Posterior cingulate gyrus (tissue), 11 donors: ENCODE data around the gene EXD3.

Experiments used
- DNase-seq, 10 donors: peaks; one replicate each; pipeline versions ENCODE4 v3.0.0 to v3.0.0-alpha.2; 2020 to 2021; ENCODE audit warnings: mixed read lengths in 3 of 10
- intact Hi-C: fragments of 100-400 bp; cut with DNase I; formaldehyde crosslinking; loops from one replicate; pipeline ENCODE4 v1.15.1; 2023

The EXD3 gene

DNA sequence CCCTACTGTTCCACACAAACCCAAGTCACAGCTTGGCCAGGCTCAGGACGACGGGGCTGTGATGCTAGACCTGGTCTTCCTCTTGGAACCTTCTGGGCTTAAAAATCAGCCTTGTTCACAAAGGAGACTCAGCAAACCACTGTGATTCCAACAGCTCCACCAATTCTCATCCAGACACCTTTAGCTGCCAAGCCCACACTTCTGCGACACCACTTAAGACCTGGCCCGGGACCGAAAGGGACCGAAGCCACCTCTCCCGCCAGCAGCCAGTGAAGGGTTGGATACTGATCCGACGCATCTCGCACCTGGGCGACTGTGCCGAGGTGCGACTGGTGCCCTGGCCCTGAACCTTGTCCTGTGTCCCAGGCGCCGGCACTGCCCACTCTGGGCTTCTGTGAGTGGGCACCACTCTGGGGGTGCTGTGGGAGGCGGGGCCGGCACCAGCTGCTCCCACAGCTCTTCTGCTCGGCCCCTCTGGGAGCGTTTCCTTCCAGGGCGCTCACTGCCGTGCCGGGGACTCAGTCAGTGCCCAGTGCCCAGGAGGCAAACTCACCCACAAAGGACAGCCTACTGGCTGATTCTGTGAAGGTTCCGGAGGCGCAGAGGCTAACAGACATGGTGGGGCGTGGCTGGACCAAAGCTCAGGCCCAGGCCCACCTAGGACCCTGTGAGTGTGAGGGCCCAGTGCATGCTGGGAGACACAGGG is 50.9 kb downstream of the EXD3 start:
- intact Hi-C loops = no loop called here
- peak in 4 of 10 donors; percentile 6 to 77 (median 62) for DNase-seq

DNA sequence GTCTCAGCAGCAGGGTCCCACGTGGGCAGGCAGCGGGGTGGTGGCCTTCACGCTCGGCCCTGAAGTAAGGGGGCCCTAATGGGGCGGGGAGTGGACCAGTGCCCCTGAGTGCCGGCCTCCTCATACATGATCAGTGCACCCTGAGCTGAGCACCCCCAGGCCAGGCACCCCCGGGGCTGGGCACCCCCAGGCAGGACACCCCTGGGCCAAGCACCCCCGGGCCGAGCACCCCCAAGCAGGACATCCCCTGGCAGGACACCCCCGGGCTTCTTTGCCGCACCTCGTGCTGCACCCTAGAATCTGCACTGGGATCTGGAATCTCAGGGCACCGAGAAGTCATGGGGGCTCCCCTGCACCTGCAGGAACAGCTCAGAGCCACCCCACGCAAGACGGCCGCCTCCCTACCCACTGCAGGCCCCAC is 51.4 kb downstream of the EXD3 start:
- intact Hi-C loops = no loop called here
- peak in 5 of 10 donors; percentile 5 to 84 (median 59) for DNase-seq

DNA sequence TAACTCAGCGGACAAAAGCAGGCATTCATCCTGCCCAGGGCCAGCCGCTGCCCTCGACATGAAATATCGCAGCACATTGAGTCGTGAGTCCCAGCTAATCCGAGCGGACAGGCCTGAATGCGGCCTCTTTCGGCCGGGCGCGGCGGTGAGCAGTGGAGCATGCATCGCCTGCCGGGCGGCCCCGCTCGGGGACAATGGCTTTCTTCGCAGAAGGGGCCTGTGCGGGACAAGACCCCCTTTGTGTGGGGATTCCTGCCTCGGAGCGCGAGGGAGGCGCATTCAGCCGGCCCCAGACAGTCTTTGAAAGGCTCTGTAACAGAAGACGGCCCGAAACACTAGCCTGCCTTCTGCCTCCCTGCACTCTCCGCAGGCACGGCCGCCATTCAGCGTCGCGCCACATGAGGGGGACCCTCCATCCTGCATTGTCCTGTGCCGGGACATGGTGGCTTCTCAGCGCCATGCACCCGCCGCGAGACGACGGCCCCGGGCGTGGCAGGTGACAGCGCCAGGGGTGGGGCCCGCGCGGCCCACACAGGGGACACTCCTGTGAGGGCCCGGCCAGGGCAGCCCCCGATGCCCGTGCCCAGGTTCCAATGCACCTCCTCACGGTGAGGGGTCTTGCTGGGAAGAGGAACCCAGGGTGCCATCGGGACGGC is 52.0 kb downstream of the EXD3 start:
- DNase-seq = peak in 9 of 10 donors; percentile 30 to 93 (median 52)

DNA sequence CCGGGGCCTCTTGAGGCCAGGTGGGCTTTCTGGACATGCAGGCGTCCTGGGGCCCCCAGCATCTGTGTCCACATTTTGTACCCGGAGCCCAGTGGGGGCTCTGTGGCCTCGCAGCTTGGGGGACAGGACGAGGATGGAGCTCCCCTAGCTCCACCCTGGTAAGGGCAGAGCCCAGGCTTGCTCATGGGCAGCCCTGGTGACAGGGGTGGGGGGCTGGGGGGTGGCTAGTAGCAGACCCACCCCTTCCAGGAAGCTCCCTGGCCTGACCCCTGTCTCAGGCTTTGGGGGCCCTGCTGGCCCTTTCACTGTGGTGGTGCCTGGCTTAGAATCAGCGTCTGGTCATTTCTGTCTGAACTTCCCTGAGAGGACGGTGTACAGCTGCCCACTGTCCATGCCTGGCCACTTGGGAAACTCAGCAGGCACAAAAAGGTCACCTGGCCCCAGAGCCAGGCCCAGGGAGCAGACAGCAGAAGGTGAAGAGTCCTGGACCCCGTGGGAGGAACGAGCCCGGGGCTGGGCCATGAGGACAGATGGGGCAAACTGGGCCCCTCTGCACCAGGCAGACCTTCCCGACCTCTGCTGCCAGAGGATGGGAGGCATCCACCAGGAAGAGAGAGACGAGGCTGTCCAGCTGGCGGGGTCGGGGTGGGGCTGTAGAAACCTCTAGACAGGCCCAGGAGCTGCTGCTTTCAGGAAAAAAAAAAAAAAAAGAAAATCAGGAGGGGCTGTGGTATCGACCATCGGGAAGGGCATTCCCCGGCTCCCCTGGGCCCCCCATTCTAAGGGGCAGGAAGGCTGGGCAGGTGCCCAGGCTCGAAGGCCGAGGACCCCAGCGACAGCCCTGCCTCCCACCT is 52.8 kb downstream of the EXD3 start:
- peak in 5 of 10 donors; percentile 6 to 74 (median 59) for DNase-seq
- intact Hi-C loops = no loop called here

More for the DNA sequence above, 52.0 kb downstream of the EXD3 start:
- intact Hi-C loops = no loop called here

DNA sequence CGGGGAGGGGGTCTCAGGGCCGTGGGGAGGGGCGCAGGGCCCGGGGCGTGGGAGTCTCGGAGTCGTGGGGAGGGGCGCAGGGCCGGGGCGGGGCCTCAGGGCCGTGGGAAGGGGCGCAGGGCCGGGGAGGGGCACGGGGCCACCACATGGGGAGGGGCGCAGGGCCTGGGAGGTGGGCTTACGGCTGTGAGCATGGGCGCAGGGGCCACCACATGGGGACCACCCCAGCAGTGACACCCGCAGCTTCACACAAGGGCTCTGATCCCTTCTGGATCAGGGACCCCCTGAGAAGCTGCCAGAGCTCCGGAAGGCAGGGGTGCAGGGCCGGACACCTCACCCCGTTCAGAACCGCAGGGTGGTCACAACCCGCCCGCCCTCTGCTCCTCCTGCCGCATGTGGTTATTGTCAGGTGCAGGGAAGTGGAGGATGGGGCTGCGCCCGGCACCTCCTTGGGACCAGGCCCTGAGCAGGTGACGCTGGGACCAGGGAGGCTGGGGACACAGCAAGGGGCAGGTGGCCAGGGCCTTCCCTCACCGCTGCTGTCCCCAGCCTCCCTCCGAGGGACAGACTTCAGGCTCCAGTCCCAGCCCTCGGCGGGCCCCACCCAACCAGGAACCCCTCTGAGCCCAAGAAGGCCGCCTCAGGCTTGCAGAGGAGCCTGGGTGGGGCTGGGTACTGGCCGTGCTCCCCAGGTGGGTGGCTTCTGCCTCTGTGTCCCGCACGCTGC is 53.7 kb downstream of the EXD3 start:
- DNase-seq = peak in 5 of 10 donors; percentile 5 to 81 (median 33)
- intact Hi-C loops = no loop called here

DNA sequence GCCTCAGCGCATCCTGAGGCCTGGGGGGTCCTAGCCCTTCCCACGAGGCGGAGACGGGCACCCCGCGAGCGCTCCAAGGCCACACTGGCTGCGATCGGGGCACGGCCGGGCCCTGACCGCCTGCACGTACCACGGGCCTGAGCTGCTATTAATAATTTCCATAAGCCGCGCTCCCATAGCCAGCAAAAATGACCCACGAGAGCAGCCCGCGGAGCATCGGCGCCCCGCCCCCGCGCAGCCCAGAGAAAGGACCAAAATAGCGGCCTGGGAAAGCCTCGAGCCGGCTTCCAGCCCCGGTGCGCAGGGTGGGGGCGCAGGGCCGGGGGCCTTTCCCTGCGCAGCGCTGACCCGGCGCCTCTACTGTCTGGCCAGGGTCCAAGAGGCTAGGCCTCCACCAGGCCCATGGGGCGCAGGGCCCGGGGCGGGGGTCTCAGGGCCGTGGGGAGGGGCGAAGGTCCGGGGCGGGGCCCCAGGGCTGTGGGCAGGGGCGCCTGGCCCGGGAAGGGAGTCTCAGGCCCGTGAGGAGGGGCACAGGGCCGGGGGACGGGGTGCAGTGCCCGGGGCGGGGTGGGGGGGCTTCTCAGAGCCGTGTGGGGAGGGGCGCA is 54.4 kb downstream of the EXD3 start:
- DNase-seq = peak in 5 of 10 donors; percentile 5 to 76 (median 52)
- intact Hi-C loops = no loop called here

DNA sequence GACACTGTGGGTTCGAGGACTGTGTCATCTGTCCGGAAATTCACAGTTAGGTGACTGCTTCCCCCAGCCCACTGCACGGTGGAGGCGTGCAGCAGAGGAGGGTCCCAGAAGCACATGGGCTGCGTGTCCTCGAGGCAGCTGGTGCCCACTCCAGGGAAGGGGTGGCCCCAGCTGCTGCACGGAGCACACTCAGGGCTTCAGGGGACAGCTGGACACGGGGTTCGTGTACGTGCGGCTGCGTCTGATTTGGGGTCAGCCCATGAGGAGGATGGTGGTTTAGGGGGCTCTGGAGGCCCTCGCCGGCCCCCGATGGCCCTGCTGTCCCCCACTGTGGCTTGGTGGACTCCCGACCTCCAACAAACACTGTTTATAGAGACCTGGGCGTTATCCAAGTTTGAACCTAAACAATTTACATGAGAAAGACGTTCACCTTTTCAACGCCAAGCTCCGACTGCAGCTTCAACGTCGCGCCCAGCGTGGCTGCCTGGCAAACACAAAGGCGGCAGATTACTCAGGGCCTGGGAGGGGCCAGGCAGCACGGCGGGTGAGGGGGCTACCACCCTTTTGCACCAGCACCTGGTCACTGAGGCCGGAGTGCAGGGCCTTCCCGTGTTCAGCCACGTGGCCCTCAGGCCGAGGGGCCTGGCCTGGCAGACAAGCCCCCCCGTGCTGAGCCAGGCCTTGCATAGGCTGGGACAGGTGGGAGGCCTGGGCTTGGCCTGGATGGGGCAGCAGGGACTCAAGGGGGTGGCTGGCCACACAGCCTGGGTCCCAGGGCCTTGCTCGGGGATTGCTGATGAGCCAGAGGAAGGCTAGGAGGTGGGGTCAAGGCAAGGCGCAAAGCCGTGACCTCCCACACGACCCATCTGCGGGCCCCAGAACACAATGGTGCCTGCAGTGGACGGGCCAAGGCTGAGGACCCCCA is 55.2 kb downstream of the EXD3 start:
- peak in 5 of 10 donors; percentile 4 to 74 (median 52) for DNase-seq
- intact Hi-C loops = no loop called here

DNA sequence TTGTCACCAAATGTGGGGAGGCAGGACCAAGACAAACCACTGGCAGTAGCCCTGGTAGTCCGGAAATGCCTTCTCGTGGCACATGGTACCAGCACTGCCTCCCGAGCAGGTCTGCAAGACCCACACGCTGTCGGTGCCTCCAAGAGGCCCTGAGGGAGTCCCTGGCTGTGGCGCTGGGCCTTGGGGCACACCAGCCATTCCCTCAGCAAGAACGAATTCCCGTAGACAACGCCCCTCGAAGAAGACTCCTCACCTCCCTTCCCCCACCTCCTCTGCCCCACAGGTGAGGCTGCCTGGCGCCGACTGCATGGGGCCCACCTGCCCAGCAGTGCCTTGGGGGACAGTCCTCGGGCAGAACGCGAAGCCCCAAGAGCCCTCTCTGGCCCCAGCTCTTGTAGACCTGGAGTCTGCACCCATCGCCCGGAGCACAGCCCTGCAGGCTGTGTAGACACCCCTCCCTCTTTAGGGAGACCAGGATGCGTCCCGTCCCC is 56.0 kb downstream of the EXD3 start:
- peak in 5 of 10 donors; percentile 4 to 75 (median 58) for DNase-seq
- intact Hi-C loops = no loop called here

DNA sequence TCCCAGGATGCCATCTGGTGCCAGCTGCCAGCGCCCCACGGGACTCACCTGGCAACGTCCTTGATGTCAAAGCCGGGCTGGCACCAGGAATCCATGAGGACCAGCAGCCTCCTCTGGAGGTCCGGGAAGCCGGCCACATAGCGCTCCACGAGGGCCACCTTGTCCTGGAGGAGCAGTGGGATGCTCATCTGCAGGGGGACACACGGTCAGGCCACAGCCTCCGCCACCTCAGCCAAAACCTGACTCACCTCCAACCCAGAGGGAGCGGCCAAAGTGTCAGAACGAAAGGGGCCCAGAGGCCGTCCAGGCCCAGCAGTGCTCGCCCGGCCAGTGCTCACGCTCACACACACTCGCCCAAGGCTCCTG is 56.5 kb downstream of the EXD3 start:
- DNase-seq = peak in 4 of 10 donors; percentile 22 to 87 (median 64)
- intact Hi-C loops = no loop called here

DNA sequence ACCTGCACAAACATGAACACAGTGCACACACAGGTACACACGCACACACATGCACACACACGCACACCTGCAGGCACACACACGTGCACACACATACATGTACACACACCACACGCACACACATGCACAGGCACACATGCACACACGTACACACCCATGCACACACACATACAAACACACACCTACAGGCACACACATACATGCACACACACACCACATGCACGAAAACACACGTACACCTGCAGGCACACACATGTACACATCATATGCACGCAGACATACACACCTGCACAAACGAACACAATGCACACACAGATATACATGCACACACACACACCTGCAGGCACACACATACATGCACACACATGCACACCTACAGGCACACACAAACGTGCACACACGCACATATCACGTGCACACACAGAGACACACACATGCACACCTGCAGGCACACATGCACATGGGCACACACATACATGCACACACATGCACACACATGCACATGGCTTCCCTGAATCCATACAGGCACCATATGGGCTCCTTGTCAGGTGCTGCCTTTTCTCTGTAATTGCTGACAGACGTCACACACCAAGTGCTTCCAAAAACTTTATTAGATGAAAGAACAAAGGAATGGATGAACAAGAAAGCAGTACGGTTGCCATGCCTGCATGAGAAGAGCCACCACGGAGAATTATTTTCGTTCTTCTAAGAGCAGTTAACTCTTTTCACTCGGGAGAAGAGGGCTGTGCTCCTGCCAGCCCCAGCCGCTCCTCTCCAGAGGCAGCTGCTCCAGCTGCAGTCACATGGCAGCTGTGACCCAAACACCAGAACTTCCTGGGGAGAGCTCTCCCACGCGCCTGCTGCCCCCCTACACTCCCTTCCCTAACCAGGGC is 57.2 kb downstream of the EXD3 start:
- peak in 2 of 10 donors; percentile 36 to 57 for DNase-seq
- intact Hi-C loops = no loop called here

DNA sequence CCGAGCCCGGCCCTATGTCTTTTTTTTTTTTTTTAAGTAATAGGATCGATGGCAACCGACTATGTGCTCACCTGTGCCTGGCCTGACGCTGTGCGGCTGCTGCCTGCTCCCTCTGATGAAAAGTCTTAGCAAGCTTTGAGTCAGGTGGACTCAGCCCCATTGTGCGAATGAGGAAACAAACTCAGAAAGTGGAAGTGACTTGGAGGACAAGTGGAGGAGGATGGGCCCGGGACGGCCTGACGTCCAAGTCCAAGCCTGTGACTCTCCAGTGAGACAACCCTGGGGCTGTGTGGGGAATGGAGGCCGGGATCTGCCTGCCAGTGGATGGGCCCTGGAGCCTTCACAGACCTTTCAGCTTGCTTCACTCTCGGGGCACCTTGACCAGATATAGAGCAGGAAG is 57.9 kb downstream of the EXD3 start:
- DNase-seq = peak in 3 of 10 donors; percentile 13 to 68 (median 63)
- intact Hi-C loops = no loop called here

DNA sequence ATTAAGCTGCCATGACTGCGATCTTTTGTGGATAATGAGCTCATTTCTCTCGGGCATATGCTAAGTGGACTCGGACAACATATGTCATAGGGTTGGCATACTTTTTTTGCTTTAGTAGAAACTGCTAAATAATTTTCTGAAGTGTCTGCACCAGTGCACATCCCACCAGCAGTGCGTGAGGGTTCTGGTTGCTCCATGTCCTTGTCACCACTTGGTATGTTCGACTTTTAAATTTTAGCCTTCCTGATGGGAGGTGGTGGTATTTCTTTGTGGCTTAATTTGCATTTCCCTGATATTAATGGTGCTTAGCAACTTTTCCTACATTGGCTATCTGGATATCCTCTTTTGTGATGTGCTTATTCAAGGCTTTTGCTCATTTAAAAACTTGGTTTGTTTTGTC is 63.1 kb downstream of the EXD3 start:
- intact Hi-C loops = no loop called here
- DNase-seq = no peak

DNA sequence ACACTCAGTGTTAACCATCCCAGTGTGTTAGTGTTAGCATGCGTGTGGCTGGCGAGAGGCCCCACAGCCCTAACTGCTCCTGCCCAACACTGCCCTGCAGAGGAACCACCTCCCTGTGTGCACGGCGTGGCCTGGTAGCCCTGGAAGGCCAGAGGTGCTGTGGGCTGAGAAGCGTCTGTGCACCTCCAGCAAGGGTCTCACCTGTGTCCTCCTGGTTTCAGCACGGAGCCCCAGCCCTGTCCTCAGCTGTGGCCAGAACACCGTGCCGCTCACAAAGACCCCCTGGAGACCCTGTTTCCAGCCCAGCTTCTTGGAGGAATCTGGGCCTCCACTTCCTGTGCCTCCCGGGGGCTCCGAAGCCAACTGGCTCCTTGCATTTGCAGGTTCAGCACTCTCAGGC is 64.8 kb downstream of the EXD3 start:
- DNase-seq = peak in 3 of 10 donors; percentile 43 to 65 (median 63)

DNA sequence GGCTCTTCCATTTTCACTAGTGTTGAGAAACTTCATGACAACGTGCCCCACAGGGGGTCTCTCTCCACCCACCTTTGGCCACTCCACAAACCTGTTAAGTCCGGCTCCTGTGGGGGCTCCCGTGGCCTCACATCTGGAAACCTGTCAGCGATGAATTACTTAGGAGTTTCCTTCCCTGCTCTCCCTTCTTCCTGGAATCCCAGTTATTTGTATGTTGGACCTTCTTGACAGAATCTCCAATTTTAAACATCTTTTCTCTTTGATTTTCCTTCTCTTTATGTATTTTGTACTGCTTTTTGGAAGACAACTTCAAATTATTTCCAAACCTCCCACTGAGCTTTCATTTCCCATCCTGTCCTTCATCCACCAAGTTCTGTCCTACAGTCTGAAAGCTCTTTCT is 65.8 kb downstream of the EXD3 start:
- DNase-seq = peak in 2 of 10 donors; percentile 20 to 46
- intact Hi-C loops = no loop called here

More for the DNA sequence above, 64.8 kb downstream of the EXD3 start:
- intact Hi-C loops = no loop called here

DNA sequence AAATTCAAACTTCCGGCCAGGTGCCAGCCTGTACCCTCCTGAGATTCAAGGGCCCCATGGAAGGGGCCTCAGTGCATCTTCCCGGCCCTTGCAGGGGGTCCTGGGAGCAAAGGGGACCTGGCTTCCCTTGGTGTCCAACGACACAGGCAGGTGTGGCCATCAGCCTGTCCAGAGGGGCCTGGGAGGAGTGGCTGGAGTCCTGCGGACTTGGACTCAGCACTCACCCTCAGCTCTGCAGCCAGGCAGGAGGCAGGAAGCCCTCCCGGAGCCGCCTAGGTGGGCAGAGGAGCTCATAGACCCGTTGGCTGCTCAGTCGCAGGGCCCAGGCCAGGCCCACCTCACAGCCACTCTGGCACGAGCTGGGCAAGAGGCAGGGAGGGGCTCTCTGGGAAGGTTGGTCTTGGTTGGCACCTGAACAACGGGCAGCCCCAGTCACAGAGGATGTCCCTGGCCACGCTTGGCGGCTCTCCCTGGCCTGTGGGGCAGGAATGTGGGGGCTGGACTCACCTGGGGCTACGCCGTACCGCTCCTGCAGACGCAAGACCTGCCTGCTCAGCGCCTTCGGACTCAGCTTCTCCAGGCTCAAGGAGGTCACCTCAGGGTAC is 67.1 kb downstream of the EXD3 start:
- intact Hi-C loops = no loop called here

DNA sequence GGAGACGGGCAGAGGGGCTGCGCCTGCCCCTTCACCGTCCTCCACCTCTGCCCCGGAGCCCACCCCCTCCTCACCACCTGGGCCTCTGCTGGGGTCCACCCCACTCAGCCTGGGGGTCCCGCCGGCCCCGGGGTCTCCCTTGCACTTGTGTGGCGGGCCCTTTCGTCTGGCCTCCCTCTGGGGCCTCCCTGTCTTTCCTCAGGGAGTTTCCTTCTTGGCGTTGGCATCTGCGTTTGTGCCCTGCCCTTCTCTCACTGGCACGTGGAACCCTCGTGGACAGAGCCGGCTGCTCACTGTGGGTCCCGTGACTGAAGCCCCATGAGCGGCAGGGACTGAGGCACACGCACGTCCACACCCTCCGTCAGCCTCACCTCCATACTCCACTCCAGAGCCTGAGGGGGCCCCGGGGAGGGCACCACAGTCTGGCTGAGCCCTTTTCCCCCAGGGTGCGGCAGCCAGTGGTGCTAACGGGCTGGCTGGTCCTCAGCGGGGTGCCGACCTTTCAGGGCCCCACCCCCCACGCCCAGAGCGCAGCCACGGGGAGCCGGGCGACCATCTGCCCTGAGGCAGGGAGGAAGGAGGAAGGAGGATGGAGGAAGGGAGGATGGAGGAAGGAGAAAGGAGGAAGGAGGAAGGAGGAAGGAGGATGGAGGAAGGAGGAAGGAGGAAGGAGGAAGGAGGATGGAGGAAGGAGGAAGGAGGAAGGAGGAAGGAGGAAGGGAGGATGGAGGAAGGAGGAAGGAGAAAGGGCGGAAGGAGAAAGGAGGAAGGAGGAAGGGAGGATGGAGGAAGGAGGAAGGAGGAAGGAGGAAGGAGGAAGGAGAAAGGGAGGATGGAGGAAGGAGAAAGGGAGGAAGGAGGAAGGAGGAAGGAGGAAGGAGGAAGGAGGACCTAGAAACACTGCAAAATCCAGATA is 67.9 kb downstream of the EXD3 start:
- peak in 2 of 10 donors; percentile 29 to 69 for DNase-seq
- intact Hi-C loops = no loop called here

More for the DNA sequence above, 67.1 kb downstream of the EXD3 start:
- DNase-seq = peak in 2 of 10 donors; percentile 66 to 67
